NCI-H2196 (cell line): ENCODE results near the gene DDX1.
"Not testable (repeated sequence)": the region's sequence is repeated elsewhere in the genome, so short reads cannot be mapped to it uniquely, and the experiment has no call there.

Experiments used
- DNase-seq: peaks from one replicate; lab custom pipeline; 2025; ENCODE audit not compliant: unreplicated experiment; lab: John Stamatoyannopoulos, UW

Gene DDX1

DNA sequence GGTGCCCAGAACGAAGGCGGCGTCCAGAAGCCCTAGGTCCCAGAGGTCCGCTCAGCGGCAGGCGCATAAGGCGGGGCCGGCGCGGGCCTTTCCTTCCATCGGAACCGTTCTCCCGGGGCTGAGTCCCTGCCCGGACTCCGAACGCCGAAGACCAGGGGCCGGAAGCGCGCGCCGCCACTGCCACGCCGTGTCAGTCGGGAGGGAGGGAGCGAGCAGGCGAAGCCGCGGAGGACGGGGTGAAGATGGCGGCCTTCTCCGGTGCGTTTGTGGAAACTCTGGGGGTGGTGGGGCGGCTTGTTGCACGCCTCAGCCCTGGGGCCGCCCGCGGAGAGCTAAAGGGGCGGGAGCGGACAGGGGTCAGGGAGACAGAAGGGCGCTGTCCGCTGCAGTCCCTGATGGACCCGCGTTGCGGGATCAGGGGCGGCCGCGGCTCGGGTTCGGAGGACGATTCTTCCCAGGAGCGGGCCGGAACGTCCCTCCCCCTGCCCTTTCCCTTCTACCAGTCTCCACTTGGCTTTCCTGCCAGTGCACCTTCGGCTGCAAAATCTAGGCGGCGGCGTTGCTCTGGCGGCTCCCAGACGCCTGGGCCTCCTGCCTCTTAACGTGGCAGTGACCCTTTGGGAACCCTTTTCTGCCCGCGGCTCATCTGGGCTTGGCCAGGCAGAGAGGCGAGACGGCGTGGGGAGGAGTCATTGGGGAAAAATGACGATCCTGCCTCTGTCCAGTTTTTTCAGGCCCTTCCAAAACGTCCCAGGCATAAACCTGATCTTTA, at the start of gene DDX1:
TSS of gene DDX1 (plus strand) at position 177 of the 772 bp plus-strand sequence. CDS start at position 243, 66 bp downstream.
- peak; percentile 89 for DNase-seq

DNA sequence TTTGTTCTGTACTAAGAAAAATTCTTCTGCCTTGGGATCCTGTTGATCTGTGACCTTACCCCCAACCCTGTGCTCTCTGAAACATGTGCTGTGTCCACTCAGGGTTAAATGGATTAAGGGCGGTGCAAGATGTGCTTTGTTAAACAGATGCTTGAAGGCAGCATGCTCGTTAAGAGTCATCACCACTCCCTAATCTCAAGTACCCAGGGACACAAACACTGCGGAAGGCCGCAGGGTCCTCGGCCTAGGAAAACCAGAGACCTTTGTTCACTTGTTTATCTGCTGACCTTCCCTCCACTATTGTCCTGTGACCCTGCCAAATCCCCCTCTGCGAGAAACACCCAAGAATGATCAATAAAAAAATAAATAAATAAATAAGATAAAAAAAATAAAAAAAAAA, 49.4 kb upstream of the DDX1 start:
- not testable (repeated sequence) for DNase-seq

DNA sequence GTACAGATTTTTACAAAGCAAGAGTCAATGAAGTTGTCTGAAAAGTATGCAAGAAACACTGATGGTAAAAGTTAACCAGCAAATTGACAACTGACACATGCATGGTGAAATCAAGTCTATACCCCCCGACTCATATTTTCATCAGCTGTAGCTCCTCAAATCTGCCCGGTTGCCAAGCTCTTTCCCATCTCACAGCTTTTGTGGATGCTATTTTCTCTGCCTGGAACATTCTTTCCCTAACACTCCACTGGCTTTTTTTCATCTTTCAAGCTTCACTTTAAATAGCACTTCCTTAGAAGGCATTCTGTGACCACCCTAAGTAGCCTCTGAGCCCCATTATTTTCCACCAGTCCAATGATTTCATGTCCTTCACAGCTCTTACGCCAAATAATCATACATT, 48.6 kb upstream of the DDX1 start:
- DNase-seq, result no peak

DNA sequence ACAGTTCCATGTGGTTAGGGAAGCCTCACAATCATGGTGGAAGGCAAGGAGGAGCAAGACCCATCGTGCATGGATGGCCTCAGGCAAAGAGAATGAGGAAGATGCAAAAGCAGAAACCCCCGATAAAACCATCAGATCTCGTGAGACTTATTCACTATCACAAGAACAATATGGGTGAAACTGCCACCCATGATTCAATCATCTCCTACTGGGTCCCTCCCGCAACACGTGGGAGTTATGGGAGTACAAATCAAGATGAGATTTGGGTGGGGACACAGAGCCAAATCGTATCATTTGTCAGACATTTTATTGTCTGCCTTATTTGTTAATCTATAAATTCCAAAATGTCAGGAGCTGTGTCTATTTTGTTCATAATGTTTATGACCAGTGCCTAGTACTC, 48.1 kb upstream of the DDX1 start:
- no peak for DNase-seq

DNA sequence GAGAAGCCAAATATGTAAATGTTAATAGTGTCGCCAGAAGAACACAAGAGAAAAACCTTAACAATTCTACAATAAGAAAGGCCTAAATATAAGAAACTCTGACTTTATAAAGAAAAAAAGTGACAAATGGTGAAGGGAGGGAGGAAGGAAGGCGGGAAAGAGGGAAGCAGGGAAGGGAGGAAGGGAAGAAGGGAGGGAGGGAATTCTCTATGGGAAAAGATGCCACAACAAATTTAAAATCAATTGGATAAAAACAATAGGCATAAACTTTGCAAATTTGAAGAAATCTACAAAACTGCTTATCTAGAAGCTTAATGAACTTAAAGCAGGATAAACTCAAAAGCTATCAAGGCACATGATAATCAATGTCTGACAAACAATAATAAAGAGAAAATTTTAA, 47.4 kb upstream of the DDX1 start:
- no peak for DNase-seq

DNA sequence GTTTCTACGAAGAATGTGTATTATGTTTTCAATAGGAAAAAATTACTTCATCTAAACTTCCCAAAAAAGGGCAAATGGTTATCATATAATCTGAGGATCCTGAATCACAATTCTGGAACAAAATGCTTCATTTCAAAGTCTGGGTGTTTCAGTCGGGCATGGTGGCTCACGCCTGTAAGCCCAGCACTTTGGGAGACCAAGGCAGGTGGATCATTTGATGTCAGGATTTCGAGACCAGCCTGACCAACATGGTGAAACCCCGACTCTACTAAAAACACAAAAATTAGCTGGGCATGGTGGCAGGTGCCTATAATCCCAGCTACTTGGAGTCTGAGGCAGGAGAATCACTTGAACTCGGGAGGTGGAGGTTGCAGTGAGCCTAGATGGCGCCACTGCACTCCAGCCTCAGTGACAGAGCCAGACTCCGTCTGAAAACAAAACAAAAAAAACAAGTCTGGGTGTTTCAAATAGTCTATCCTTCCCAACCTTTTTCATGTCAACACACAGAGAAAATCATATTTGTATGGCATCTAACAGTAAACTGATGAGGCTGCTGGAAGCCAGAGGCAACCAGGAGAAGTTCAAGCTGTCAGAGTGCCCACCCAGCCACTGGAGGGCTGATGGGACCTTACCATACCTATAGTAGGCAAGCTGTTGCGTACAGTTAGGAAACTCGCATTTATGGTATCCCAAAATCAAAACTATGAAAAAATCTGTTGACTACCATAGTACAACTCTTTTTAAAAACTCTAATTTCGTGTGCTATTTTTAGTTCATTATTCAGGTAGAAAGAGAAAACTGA, 45.2 kb upstream of the DDX1 start:
- no peak for DNase-seq

DNA sequence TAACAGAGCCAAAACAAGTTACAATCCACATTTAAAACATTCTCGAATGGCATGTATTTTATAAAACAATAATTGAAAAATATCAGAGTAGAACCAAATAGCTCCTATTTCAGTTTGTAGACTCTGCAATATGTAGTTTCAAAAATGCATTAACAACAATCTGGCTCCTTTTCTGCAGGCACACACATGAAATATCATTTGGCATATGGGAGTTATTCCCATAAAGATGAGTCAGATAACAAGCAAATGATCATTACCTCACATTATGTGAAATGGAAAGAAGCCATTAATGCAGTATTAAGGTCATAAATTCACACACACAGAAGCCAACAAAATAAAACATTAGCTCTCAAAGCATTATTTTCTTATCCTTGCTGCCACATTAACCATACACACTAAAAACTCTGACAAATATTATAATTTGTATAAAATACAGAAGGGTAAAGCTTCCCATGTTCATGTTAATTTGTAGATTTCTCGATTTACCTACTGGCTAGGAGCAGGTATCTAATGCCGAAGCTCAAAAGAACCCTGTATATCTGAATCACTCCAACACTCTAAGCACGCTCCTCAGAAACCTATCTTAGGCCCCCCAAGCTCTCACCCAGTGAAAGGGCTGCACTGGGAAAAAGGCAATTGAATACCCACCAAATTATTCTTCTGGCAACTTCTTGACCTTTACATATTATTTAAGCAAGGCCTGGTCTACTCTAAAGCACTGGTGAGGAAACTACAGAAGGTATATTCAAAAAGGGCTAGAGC, 44.4 kb upstream of the DDX1 start:
- DNase-seq, result no peak

DNA sequence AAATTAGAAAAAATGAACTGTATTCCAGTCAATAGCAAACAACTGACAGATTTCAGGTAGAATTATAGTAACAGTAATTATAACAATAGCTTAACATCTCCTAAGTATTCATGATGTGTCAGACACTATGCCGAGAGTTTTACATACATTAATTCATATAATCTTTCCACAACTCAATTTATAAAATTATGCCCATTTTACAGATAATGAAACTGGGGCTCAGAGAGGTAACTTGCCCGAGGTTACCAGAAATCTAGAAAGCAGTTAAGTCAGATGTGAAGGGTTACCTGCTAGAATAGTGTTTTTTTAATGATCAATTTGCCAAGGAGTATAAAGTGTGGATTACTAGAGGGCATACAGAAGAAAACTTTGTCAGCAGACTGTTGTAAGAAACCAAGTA, 42.7 kb upstream of the DDX1 start:
- no peak for DNase-seq

DNA sequence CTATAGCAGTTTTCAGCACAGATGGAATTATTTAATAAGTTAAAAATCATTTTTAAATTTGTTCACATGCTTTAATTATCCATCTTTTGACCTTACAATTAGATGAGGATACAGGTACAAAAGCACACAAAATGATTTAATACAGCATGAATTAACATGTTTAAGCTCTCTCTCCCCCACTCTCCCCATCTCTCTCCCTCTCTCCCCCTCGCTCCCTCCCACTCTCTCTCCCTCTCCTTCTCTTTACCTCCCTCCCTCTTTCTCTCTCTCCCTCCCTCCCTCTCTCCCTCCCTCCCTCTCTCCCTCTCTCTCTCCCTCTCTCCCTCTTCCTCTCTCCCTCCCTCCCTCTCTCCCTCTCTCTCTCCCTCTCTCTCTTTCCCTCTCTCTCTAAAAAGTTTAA, 38.1 kb upstream of the DDX1 start:
- no peak for DNase-seq

DNA sequence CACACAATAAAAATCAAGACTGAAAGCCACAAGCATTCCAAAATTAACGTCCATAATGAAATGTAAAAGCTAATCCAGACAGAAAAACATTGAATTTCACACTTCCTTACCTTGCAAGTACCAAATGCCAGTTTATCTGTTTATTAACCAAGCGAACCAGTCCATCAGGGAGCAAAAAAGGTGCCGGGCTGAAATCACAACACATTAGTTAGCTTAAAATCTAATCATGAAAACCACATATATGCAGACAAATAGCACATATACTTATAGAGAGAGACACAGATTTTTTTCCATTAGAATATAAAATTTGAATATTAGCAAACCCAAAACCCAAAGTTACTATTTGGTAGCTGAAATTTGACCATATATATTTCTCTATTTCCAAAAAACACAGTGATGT, 37.7 kb upstream of the DDX1 start:
- DNase-seq, result no peak

DNA sequence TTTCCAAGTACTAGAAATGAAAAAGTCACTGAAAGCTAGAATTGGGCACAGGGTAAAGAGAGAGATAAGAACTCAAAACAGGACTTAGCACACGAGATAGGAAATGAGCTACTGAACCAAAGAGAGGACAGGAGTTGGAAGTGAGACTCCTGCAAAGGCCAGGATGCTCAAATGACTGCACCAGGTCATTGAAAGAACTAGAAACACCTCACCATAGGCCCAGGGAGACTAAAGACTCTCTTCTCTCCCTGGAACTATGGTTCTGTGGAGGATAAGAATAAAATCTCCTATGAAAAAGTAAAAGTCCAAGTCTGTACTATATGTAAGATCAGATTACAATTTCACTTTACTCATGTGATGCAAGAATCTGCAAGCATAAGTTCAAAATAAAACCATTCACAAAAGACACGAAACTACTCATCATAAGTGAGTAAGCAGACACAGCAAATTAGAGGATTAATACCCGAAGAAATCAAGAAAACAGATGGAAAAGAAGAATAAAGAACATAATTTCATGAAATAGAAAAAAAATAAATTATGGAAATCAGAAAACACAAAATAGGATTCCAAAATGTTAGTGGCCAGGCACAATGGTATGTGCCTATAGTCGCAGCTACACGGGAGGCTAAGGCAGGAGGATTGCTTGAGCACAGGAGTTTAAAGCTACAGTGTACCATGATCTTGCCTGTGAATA, 37.0 kb upstream of the DDX1 start:
- DNase-seq, result no peak

DNA sequence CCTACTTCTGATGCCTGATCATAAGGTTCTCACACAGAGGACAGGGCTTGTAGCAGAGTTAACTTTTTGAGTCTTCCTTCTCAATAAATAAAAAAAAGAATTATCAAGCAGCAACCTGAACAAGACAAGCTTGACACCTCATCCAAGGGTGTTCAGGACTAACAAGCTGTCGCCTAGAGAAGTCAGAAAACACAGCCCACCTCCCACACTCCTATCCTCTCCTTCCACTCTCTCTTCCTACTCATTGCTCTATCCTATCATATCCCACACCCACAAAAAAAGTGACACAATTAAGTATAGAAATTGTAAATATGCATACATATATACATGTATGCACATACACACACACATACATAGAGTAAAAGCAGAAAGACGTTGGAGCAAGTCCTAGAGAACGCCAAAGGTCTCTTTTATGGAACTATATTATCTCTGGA, 35.9 kb upstream of the DDX1 start:
- no peak for DNase-seq

DNA sequence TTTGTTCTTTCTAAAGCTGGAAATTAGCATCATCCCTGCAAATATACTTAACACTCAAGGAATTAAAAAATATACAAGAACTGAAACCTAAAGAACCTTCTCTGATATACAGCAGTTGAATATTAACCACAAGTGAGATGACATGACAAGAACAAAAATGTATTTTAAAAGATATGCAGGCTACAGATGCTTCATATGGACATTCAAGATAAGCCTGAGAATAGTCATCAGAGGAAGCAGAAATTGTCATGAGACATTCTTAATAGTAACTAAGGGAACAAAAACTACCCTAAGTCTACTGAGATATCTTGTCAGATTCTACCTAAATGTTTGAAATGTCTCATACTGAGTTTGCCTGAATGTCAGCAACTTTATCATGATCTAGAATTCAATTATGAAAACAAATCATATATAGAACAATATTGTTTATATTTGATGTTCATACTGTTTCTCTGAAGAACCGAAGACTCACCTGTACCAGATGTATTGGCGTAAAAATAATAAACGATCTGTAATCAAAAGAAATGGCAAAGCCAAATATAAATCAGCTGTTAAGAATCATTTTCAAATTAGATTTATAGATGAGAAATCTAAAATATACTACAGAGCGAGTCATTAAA, 35.2 kb upstream of the DDX1 start:
- no peak for DNase-seq

DNA sequence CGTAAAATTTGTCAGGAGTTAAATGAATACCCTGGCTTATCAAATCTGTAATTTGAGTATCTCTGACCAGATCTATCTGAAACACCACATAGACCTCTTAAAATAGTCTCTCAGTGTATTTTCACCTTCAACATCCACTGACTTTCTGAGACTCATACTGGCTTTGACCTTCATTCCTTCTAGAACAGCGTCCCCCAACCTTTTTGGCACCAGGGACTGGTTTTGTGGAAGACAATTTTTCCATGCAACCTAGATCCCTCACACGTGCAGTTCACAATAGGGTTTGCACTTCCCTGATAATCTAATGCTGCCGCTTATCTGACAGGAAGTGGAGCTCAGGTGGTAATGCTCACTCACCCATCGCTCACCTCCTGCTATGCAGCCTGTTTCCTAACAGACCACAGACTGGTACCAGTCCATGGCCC, 33.8 kb upstream of the DDX1 start:
- DNase-seq, result no peak

DNA sequence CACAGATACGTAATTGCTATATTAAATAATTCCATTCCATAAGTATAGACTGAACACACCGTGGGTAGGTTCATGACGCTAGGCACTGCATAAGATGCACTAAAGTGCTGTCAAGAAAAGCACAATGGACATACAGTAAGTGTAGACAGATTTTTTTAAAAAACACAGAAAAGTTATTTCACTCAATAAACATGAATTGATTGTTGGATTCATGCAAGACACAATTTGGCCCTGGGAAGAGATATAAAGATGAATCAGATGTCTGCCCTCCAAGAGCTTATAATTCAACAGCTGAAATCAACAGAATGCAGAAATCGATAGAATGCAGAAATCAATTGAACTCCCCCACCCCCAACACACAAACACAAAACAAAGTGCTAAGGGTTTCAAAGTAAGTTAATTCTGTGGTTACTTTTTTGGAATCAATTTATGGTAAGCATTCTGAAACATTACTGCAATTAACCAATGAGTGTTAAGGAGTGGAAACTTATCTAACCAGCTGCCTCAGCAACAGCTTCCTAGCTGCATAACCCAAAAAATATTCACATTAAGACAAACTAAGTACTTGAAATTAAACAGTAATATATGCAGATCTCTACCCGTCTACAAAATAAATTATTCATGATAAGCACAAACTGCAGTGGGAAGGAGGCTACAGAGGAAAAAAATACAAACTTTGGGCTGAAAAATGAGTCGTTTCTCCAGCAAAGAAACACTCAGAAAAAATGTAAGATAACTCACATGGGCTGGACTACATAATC, 32.1 kb upstream of the DDX1 start:
- no peak for DNase-seq

DNA sequence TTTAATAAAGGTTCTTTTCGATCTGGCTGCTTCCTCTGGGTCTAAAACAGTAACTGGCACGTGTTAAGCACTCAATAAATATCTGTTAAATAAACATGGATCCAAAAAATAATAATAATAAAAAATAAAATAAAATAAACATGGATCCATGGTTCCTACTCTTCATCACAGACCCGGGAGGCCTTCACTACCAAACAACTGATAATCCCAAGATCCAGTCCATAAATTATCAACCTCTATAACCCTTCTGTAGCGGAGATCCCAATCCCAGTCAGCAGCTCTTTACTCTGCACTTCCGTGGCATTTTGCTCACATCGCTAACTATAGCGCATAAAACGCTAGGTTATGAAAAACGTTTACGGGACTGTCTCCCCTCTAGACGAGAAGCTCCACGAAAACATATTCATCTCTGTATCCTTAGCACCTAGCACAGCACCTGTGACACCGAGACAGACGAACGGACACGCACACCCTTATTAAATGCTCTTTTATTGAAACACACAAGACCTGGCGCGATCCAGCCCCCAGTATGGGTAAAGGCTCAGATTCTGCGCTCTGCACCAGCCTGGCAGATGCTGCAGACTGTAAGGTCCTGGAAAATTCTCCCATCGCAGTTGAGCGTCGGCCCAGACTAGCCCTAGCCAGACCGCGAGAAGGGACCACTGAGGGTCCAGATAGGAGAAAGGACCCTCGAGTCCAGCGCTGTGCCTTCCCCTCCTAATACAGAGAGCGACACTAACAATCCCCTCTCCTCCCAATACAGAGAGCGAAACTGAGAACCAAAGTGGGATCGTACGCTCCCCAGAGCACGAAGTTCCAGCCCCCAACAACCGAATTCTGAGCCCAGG, 31.3 kb upstream of the DDX1 start:
- DNase-seq, result no peak

DNA sequence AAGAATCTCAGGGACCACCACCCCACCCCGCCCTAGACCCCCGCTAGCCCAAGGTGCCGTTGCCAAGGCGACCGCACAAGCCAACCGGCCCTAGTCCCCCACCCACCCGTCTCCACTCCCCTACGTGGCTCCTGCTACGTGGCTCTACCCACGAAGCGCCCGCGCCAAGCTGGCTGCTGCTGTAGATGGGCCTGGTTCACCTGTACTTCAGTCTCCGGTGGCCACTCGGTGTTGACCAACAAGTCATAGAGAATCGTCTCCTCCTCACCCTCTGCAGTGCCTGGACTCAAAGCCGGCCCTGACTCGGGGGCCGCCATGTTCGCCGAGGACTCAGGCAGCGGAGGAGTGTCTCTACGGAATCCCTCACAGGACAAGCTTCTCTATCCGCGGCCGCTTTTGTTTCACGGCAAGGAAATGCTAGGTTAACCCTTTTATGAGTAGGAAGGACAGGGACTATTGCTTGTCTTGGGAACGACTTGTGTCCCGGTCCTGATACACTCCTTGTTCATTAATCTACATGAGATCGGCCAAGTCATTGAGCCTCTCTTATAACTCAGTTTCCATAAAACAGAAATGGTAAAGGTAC, 30.6 kb upstream of the DDX1 start, which contains the start of gene NBAS:
TSS of gene NBAS (minus strand) at position 347 of the 586 bp plus-strand sequence. CDS start at position 317, 30 bp downstream.
- DNase-seq, result peak; percentile 79

DNA sequence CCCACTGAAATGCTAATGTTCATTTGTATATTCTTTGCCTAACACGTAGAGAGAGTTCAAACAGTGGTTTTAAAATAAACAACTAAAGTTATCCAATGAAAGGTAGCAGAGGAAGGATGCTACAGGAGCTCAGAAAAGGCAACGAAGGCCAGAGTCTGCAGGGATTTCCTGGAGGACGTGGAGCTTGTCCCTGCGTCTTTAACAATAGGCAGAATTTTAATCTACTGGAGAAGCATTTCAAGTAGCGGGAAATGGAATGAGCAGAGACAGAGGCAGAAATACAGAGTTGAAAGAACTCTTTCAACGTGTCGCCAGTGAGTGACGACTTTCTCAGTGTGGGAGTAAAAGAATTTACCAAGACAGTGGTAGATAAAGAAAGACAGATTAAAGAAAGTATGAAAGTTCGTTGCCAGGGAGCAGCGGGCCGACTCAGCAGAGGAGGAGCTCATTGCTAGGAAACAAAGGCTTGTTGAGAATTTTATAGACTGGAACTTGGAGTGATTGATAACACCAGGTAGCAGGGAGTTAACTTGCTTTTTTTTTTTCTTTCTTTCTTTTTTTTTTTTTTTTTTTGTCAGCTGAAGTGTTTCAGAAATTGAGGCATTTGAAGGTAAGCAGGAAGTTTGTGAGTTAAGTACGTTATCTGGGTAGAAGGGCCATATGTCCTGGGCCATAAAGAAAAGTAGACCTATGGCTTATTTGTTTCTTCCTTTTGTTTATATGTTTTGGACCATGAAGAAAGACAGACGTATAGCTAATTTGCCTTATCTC, 29.9 kb upstream of the DDX1 start:
- DNase-seq, result peak; percentile 5
